Small intestine (tissue), 7 donors: ENCODE data around the gene KCNK7. TPM values are rescaled to one million over a fixed set of nuclear protein-coding genes. Genes with fewer than 3 reads are reported as not detected.
"Not testable (repeated sequence)": the region's sequence is repeated elsewhere in the genome, so short reads cannot be mapped to it uniquely, and the experiment has no call there.

Experiments
- DNase-seq, 2 donors: peaks; one replicate each; pipeline versions ENCODE4 v3.0.0 to v3.0.0-alpha.2; 2013
- FAIRE-seq: peaks from 2 replicates; lab custom pipeline; 2012; peaks lifted over from hg19 to GRCh38; lab: Jason Lieb, UNC
- H3K27ac ChIP-seq, 3 donors: one replicate each; pipeline ENCODE4 v1.5.1; 2013; ENCODE audit warnings: low read length in 2 of 3, mild to moderate bottlenecking in 2 of 3, control low read depth in 1 of 3, inconsistent platforms in 1 of 3, low read depth in 1 of 3, moderate library complexity in 1 of 3
- H3K27me3 ChIP-seq, 3 donors: one replicate each; pipeline ENCODE4 v1.6.1; 2013; ENCODE audit warnings: low read length in 3 of 3, inconsistent platforms in 1 of 3; ENCODE audit not compliant: control insufficient read depth in 3 of 3, insufficient read depth in 3 of 3
- H3K36me3 ChIP-seq, 3 donors: one replicate each; pipeline ENCODE4 v1.6.1; 2013; ENCODE audit warnings: low read length in 3 of 3, inconsistent platforms in 1 of 3, low read depth in 1 of 3, mild to moderate bottlenecking in 1 of 3, moderate library complexity in 1 of 3; ENCODE audit not compliant: control insufficient read depth in 3 of 3, insufficient read depth in 2 of 3
- H3K4me1 ChIP-seq, 3 donors: one replicate each; pipeline ENCODE4 v1.6.1; 2013; ENCODE audit warnings: low read length in 2 of 3, inconsistent platforms in 1 of 3, low read depth in 1 of 3, mild to moderate bottlenecking in 1 of 3, moderate library complexity in 1 of 3; ENCODE audit not compliant: control insufficient read depth in 3 of 3, insufficient read depth in 2 of 3
- H3K4me3 ChIP-seq, 3 donors: one replicate each; pipeline ENCODE4 v1.5.1; 2013; ENCODE audit warnings: low read length in 3 of 3, control low read depth in 1 of 3, inconsistent platforms in 1 of 3, low read depth in 1 of 3, mild to moderate bottlenecking in 1 of 3, moderate library complexity in 1 of 3
- H3K9me3 ChIP-seq, 2 donors: one replicate each; pipeline ENCODE4 v1.6.1; 2013; ENCODE audit warnings: low read depth in 1 of 2, low read length in 1 of 2; ENCODE audit not compliant: control insufficient read depth in 2 of 2, insufficient read depth in 1 of 2
- WGBS, 3 donors: extraction: QIAGEN DNeasy Blood & Tissue Kit; methylation state at CpG; one replicate each; pipeline ENCODE4 v1.1.7; 2013; 5-methylcytosine and 5-hydroxymethylcytosine counted together
- polyA plus RNA-seq, 4 donors: library from polyadenylated mRNA; stranded (reverse) in 3 of 4; unstranded in 1 of 4; fragments of 200-250 nt in 3 of 4; fragments of 120-200 nt in 1 of 4; gene quantifications; one replicate each; pipeline versions ENCODE4 v1.2.1 to v1.2.3, GENCODE V29; 2013
- donor health status: healthy with polysubstance abuse.
- donor health status: control.
- donor health status: control.
- donor health status: Bipolar disorder and iron deficiency.
- donor health status: healthy.

KCNK7 gene
- polyA plus RNA-seq, 4 donors, result 0.84 to 31.1 (median 0.89) TPM; not detected in 1

GRCh38 chr11:65639623-65640482, 44.3 kb upstream of the KCNK7 start:
- peaks cover 0 to 15% (median 0%) of the 10 kb centered on the region in 3 donors for H3K27me3 ChIP-seq
- peak overlapping the region in 2 of 3 donors; percentile 29 to 31 for H3K4me3 ChIP-seq
- FAIRE-seq (no peak), DNase-seq (peak in 1 of 2 donors; percentile 59)
- 46 to 53% (median 53%) methylated on average over 8 of the region's 8 CpGs for WGBS, 3 donors
- H3K27ac ChIP-seq, result peak overlapping the region; percentile 18 to 79 (median 69)
- H3K36me3 ChIP-seq, result peaks cover 12 to 60% (median 17%) of the 10 kb centered on the region in 3 donors
- no peaks in the 10 kb centered on the region for H3K9me3 ChIP-seq
- peaks cover 0 to 30% (median 2%) of the 10 kb centered on the region in 3 donors for H3K4me1 ChIP-seq

- H3K27me3 ChIP-seq, result peaks cover 0 to 15% (median 0%) of the 10 kb centered on the region in 3 donors
- FAIRE-seq, DNase-seq, H3K9me3 ChIP-seq, H3K4me3 ChIP-seq: not testable (repeated sequence)
- H3K36me3 ChIP-seq, result peaks cover 14 to 61% (median 17%) of the 10 kb centered on the region in 3 donors
- peaks cover 0 to 24% (median 2%) of the 10 kb centered on the region in 3 donors for H3K4me1 ChIP-seq
- WGBS, 3 donors, result 71 to 90% (median 78%) methylated on average over 9 of the region's 9 CpGs
- H3K27ac ChIP-seq, result peak overlapping the region in 1 of 3 donors; percentile 71
These were observed 43.6 kb upstream of the KCNK7 start for GRCh38 chr11:65639228-65639597.

- Histone ChIP-seq H3K4me3 (peak within 1 kb of the TSS; percentile 58 to 72 (median 71)), H3K36me3 (peaks cover 15 to 69% (median 17%) of the 10 kb centered on the region in 3 donors), H3K9me3 (no peaks in the 10 kb centered on the region), H3K27me3 (peaks cover 0 to 15% (median 0%) of the 10 kb centered on the region in 3 donors), H3K4me1 (peaks cover 0 to 18% (median 2%) of the 10 kb centered on the region in 3 donors), H3K27ac (peak within 1 kb of the TSS; percentile 68 to 94 (median 75))
- peak; percentile 62 to 88 for DNase-seq
- WGBS, 3 donors, result 4 to 8% (median 6%) methylated on average over 26 to 46 of the region's 46 CpGs
- no peak for FAIRE-seq
These were observed 42.3 kb upstream of the KCNK7 start, which contains the start of gene SIPA1 for GRCh38 chr11:65637794-65638419. SIPA1 (plus strand) TSS chr11:65638101; CDS start chr11:65640922, 2,821 bp downstream.

GRCh38 chr11:65637032-65637557, 41.5 kb upstream of the KCNK7 start:
- WGBS, 3 donors, result 80 to 89% (median 88%) methylated on average over 3 of the region's 3 CpGs
- peaks cover 15 to 71% (median 19%) of the 10 kb centered on the region in 3 donors for H3K36me3 ChIP-seq
- DNase-seq (no peak), FAIRE-seq (no peak)
- peaks cover 0 to 13% (median 2%) of the 10 kb centered on the region in 3 donors for H3K4me1 ChIP-seq
- no peak overlapping the region for H3K4me3 ChIP-seq
- peak overlapping the region; percentile 13 to 94 (median 38) for H3K27ac ChIP-seq
- peaks cover 0 to 9% (median 0%) of the 10 kb centered on the region in 3 donors for H3K27me3 ChIP-seq
- H3K9me3 ChIP-seq, result no peaks in the 10 kb centered on the region

- Histone ChIP-seq H3K9me3 (no peaks in the 10 kb centered on the region), H3K36me3 (peaks cover 15 to 74% (median 23%) of the 10 kb centered on the region in 3 donors), H3K27me3 (peaks cover 0 to 2% (median 0%) of the 10 kb centered on the region in 3 donors), H3K27ac (peak overlapping the region in 1 of 3 donors; percentile 21), H3K4me3 (no peak overlapping the region), H3K4me1 (peaks cover 0 to 13% (median 0%) of the 10 kb centered on the region in 3 donors)
- no peak for FAIRE-seq
- no peak for DNase-seq
- WGBS, 3 donors, result 86 to 93% (median 92%) methylated on average over 25 to 28 of the region's 28 CpGs
These were observed 40.8 kb upstream of the KCNK7 start for GRCh38 chr11:65636108-65637031.

- Histone ChIP-seq H3K4me1 (peaks cover 0 to 13% (median 0%) of the 10 kb centered on the region in 3 donors), H3K27ac (no peak overlapping the region), H3K9me3 (no peaks in the 10 kb centered on the region), H3K27me3 (no peaks in the 10 kb centered on the region), H3K36me3 (peaks cover 18 to 81% (median 31%) of the 10 kb centered on the region in 3 donors), H3K4me3 (no peak overlapping the region)
- no peak for FAIRE-seq
- 93 to 95% (median 95%) methylated on average over 46 of the region's 46 CpGs for WGBS, 3 donors
- no peak for DNase-seq
These were observed 39.5 kb upstream of the KCNK7 start for GRCh38 chr11:65634905-65635731.

- no peak for DNase-seq
- Histone ChIP-seq H3K9me3 (no peaks in the 10 kb centered on the region), H3K27ac (no peak overlapping the region), H3K4me3 (no peak overlapping the region), H3K27me3 (no peaks in the 10 kb centered on the region), H3K4me1 (peaks cover 0 to 13% (median 0%) of the 10 kb centered on the region in 3 donors), H3K36me3 (peaks cover 18 to 81% (median 32%) of the 10 kb centered on the region in 3 donors)
- 83 to 94% (median 85%) methylated on average over 11 of the region's 11 CpGs for WGBS, 3 donors
- FAIRE-seq, result no peak
These were observed 38.8 kb upstream of the KCNK7 start for GRCh38 chr11:65634440-65634839.
